GM21786 (cell line): Measurements from ENCODE around the gene LLGL1.

Source experiments
- ATAC-seq: cut with Tn5 transposase; IDR thresholded peaks from one replicate; pipeline ENCODE4 v1.9.1; 2021; ENCODE audit not compliant: unreplicated experiment

Gene LLGL1

GRCh38 chr17:18225121-18225641 is at the start of gene LLGL1:
TSS of gene LLGL1 (plus strand) at chr17:18225635. CDS start at chr17:18225683, 48 bp downstream.
- ATAC-seq, result peak; percentile 73

GRCh38 chr17:18176176-18176575 is 49.3 kb upstream of the LLGL1 start:
- ATAC-seq, result no peak

GRCh38 chr17:18177133-18177532 is 48.3 kb upstream of the LLGL1 start:
- no peak for ATAC-seq

GRCh38 chr17:18177722-18178121 is 47.7 kb upstream of the LLGL1 start:
- no peak for ATAC-seq

- ATAC-seq, result no peak
These were observed 46.2 kb upstream of the LLGL1 start for GRCh38 chr17:18179196-18179595.

GRCh38 chr17:18179804-18180203 is 45.6 kb upstream of the LLGL1 start:
- ATAC-seq, result no peak

- ATAC-seq, result no peak
These were observed 44.1 kb upstream of the LLGL1 start for GRCh38 chr17:18181358-18181757.

GRCh38 chr17:18182110-18182977 is 43.1 kb upstream of the LLGL1 start:
- no peak for ATAC-seq

- peak; percentile 29 for ATAC-seq
These were observed 42.5 kb upstream of the LLGL1 start for GRCh38 chr17:18182978-18183333.

- ATAC-seq, result peak; percentile 81
These were observed 41.9 kb upstream of the LLGL1 start, which contains the start of gene ALKBH5 for GRCh38 chr17:18183334-18184142. TSS of gene ALKBH5 (plus strand) at chr17:18183828. CDS start at chr17:18184244, 416 bp downstream.

GRCh38 chr17:18184143-18185031 is 41.0 kb upstream of the LLGL1 start:
- no peak for ATAC-seq

GRCh38 chr17:18185391-18185790 is 40.0 kb upstream of the LLGL1 start:
- no peak for ATAC-seq

- ATAC-seq, result no peak
These were observed 39.4 kb upstream of the LLGL1 start for GRCh38 chr17:18185832-18186626.

GRCh38 chr17:18186627-18186982 is 38.8 kb upstream of the LLGL1 start:
- ATAC-seq, result no peak

- no peak for ATAC-seq
These were observed 38.2 kb upstream of the LLGL1 start for GRCh38 chr17:18187226-18187625.

GRCh38 chr17:18187821-18188761 is 37.3 kb upstream of the LLGL1 start:
- ATAC-seq, result no peak

- ATAC-seq, result no peak
These were observed 34.7 kb upstream of the LLGL1 start for GRCh38 chr17:18190628-18191235.

- no peak for ATAC-seq
These were observed 34.2 kb upstream of the LLGL1 start for GRCh38 chr17:18191236-18191667.
